Heart right ventricle (tissue), 16 donors: ENCODE results near the gene CPSF7. TPM values are rescaled to one million over a fixed set of nuclear protein-coding genes. Genes with fewer than 3 reads are reported as not detected.
A peak's percentile ranks its signal among the peaks of the same experiment; 100 is the strongest.

Source experiments
- ATAC-seq, 8 donors: fragments of 200-7000 bp; cut with Tn5 transposase; one replicate each; pipeline ENCODE4 v1.9.1; 2020; ENCODE audit warnings: mild to moderate bottlenecking in 8 of 8, moderate library complexity in 8 of 8, moderate number of reproducible peaks in 1 of 8
- DNase-seq, 2 donors: peaks; one replicate each; pipeline ENCODE4 v3.0.0-alpha.2; 2020
- H3K27ac ChIP-seq, 10 donors: fragments of 200-600 bp; sonication (generic) in 2 of 10; one replicate each; pipeline versions ENCODE4 v1.5.0 to v1.8.0; 2020 to 2022; ENCODE audit warnings: mild to moderate bottlenecking in 3 of 10
- H3K27me3 ChIP-seq, 7 donors: fragments of 200-600 bp; one replicate each; pipeline ENCODE4 v1.8.0; 2021 to 2022; ENCODE audit warnings: mild to moderate bottlenecking in 2 of 7
- H3K36me3 ChIP-seq, 9 donors: fragments of 200-600 bp; sonication (generic) in 1 of 9; one replicate each; pipeline versions ENCODE4 v1.5.0 to v1.8.0; 2020 to 2022; ENCODE audit warnings: mild to moderate bottlenecking in 2 of 9
- H3K4me1 ChIP-seq, 9 donors: fragments of 200-600 bp; sonication (generic) in 1 of 9; one replicate each; pipeline versions ENCODE4 v1.5.0 to v1.8.0; 2020 to 2022; ENCODE audit warnings: mild to moderate bottlenecking in 4 of 9
- H3K4me3 ChIP-seq, 10 donors: fragments of 200-600 bp; sonication (generic) in 2 of 10; one replicate each; pipeline versions ENCODE4 v1.5.0 to v1.8.0; 2020 to 2022; ENCODE audit warnings: mild to moderate bottlenecking in 7 of 10, moderate library complexity in 2 of 10
- H3K9me3 ChIP-seq, 11 donors: fragments of 200-600 bp in 10 of 11; sonication (generic) in 2 of 11; one replicate each; pipeline versions ENCODE4 v1.5.0 to v1.8.0; 2013 to 2022; ENCODE audit warnings: mild to moderate bottlenecking in 2 of 11, control low read depth in 1 of 11, moderate library complexity in 1 of 11
- CTCF ChIP-seq, 9 donors: fragments of 200-600 bp; sonication (generic) in 2 of 9; IDR thresholded peaks; one replicate each; pipeline versions ENCODE4 v1.5.0 to v1.8.0; 2021 to 2022; ENCODE audit warnings: antibody characterized with exemption in 9 of 9, mild to moderate bottlenecking in 5 of 9, moderate library complexity in 1 of 9
- WGBS, 2 donors: extraction: QIAGEN DNeasy Blood & Tissue Kit; methylation state at CpG; one replicate each; pipeline ENCODE4 v1.1.7; 2013; ENCODE audit warnings: inconsistent platforms in 1 of 2; 5-methylcytosine and 5-hydroxymethylcytosine counted together
- intact Hi-C, 10 donors: fragments of 100-400 bp; cut with DNase I; formaldehyde crosslinking; loops; one replicate each; pipeline versions ENCODE4 v1.11.1 to v1.14.2; 2022
- polyA plus RNA-seq, 2 donors: library from polyadenylated mRNA; stranded (reverse); fragments of 200-250 nt; gene quantifications; one replicate each; pipeline ENCODE4 v1.2.3, GENCODE V29; 2013
- total RNA-seq, 10 donors: library from RNA; stranded (reverse); fragmentation: NEBNext Ultra II Directional in 3 of 10; extraction: Animal tissue kit (Norgen Biotek cat#: 25700) in 3 of 10; gene quantifications; one replicate each; pipeline versions ENCODE4 v1.2.1 to v1.2.4, GENCODE V29; 2021 to 2023
- donor health status: Arrhythmogenic right ventricular cardiomyopathy.
- donor health status: ischemic (EF 13 %, LVEDD 7.1; RV severe dilation, severe dysfunction).
- donor health status: healthy with polysubstance abuse.
- donor health status: DM: no; HTN: yes; CAD: no.
- donor health status: DM: no; HTN: no; CAD: no.
- donor health status: ischemic (EF 25% LVEDD 6.9; RV normal size, moderate dysfunction).
- donor health status: ischemic (EF 25% LVEDD 5.7; RV mildly dilated, moderate dysfunction).
- donor health status: healthy.
- donor health status: DM: yes; HTN: yes; CAD: no.
- donor health status: Ischemic cardiomyopathy.
- donor health status: ischemic (EF 35%, LVEDD 5.7; RV mildly dilated, moderate dysfunction).
- donor health status: nonischemic (EF 11% LVEDD 7.7; RV severe dilation, severe dysfunction).
- donor health status: DM: yes; HTN: yes; CAD: no.
- donor health status: PGD.
- donor health status: ischemic (EF 29% LVEDD 5.4; RV normal size, mild dysfunction).
- donor health status: nonischemic (EF 23%, LVEDD 6.1; RV moderate dilation, normal function).

CPSF7 gene
- total and polyA plus RNA-seq, 12 donors: 22.3 to 51.8 (median 43.3) TPM

- 85 to 97% methylated on average over 1 of the region's 1 CpG for WGBS, 2 donors
- no peak for ATAC-seq
- peaks cover 0 to 57% (median 24%) of the 10 kb centered on the region in 9 donors for H3K4me1 ChIP-seq
- intact Hi-C loops: no loop called here
- TF ChIP-seq CTCF (IDR thresholded peaks at IDR 0.05): no peak
- no peak for DNase-seq
- peaks cover 0 to 84% (median 41%) of the 10 kb centered on the region in 9 donors for H3K36me3 ChIP-seq
- no peaks in the 10 kb centered on the region for H3K27me3 ChIP-seq
- no peak overlapping the region for H3K4me3 ChIP-seq
- no peak overlapping the region for H3K27ac ChIP-seq
- no peaks in the 10 kb centered on the region for H3K9me3 ChIP-seq
These were observed 4.2 kb downstream of the CPSF7 start for GRCh38 chr11:61425367-61426131.

DNA sequence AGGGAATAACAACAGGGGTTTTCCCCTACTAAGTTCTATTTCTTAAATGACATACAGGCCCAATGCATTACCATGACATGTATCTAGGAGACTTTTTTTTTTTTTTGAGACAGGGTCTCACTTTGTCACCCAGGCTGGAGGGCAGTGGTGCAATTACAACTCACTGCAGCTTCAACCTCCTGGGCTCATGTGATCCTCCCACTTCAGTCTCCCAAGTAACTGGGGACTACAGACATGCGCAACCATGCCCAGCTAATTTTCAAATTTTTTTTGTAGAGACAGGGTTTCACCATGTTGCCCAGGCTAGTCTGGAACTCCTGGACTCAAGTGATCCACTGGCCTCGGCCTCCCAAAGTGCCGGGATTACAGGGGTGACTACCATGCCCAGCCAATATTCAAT, 7.5 kb downstream of the CPSF7 start:
- H3K27me3 ChIP-seq: no peaks in the 10 kb centered on the region
- H3K36me3 ChIP-seq: peaks cover 3 to 100% (median 59%) of the 10 kb centered on the region in 9 donors
- H3K4me3 ChIP-seq: no peak overlapping the region
- H3K27ac ChIP-seq: no peak overlapping the region
- intact Hi-C loops: no loop called here
- DNase-seq (no peak), ATAC-seq (no peak)
- no peak for TF ChIP-seq CTCF (IDR thresholded peaks at IDR 0.05)
- H3K4me1 ChIP-seq: peaks cover 0 to 53% (median 18%) of the 10 kb centered on the region in 9 donors
- WGBS, 2 donors: 91 to 94% methylated on average over 3 of the region's 3 CpGs
- no peaks in the 10 kb centered on the region for H3K9me3 ChIP-seq

GRCh38 chr11:61418136-61418535, 11.6 kb downstream of the CPSF7 start:
- no peaks in the 10 kb centered on the region for H3K27me3 ChIP-seq
- no peak for DNase-seq
- H3K9me3 ChIP-seq: no peaks in the 10 kb centered on the region
- intact Hi-C loops: no loop called here
- peaks cover 0 to 27% (median 19%) of the 10 kb centered on the region in 9 donors for H3K4me1 ChIP-seq
- H3K27ac ChIP-seq: peak overlapping the region in 4 of 10 donors; percentile 4 to 76 (median 14)
- TF ChIP-seq CTCF (IDR thresholded peaks at IDR 0.05): no peak
- H3K36me3 ChIP-seq: peaks cover 4 to 100% (median 80%) of the 10 kb centered on the region in 9 donors
- ATAC-seq: no peak
- H3K4me3 ChIP-seq: no peak overlapping the region

DNA sequence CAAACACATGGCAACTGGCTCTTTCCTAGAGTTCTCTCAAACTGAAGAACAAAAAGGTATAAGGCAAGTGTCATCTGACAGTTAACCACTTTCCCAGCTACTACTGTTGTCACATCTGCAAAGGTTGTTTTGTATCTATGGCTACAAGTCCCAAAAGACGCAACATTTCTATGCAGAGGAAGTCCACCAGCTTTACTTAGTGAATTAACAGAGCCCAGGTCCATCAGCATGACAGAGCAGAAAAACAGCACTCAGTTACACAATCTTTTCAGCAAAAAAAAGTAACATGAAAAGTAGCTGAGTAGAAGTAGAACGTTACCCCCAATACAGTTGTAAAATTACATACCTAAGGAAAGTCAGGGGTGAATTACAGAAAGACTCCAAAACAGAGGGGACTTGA, 12.1 kb downstream of the CPSF7 start:
- DNase-seq (no peak), ATAC-seq (peak in 6 of 8 donors; percentile 9 to 77 (median 54))
- Histone ChIP-seq H3K4me3 (no peak overlapping the region), H3K4me1 (peaks cover 0 to 27% (median 19%) of the 10 kb centered on the region in 9 donors), H3K27me3 (no peaks in the 10 kb centered on the region), H3K27ac (peak overlapping the region in 5 of 10 donors; percentile 4 to 76 (median 17)), H3K9me3 (no peaks in the 10 kb centered on the region), H3K36me3 (peaks cover 5 to 100% (median 85%) of the 10 kb centered on the region in 9 donors)
- TF ChIP-seq CTCF (IDR thresholded peaks at IDR 0.05): no peak
- 26 to 38% methylated on average over 2 of the region's 2 CpGs for WGBS, 2 donors
- intact Hi-C loops: no loop called here
